ENCODE data around the gene HSPA1A. TPM values are rescaled to one million over a fixed set of nuclear protein-coding genes. Genes with fewer than 3 reads are reported as not detected.

The HSPA1A gene
- total RNA-seq, 1 experiment from 2014 or later, result 57.2 TPM

DNA sequence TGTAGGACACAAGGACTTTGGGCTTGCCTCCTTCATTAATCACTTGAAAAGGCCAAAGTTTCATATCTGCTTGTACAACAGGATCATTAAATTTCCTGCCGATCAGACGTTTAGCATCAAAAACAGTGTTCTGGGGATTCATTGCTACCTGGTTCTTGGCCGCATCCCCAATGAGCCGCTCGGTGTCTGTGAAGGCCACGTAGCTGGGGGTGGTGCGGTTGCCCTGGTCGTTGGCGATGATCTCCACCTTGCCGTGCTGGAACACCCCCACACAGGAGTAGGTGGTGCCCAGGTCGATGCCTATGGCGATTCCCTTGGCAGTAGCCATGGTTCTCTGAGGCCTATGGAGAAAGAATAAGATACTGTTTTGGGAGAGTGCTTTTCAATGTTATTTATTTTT lies 3.7 kb upstream of the HSPA1A start (continued):
- TF ChIP-seq, protein P1, sequence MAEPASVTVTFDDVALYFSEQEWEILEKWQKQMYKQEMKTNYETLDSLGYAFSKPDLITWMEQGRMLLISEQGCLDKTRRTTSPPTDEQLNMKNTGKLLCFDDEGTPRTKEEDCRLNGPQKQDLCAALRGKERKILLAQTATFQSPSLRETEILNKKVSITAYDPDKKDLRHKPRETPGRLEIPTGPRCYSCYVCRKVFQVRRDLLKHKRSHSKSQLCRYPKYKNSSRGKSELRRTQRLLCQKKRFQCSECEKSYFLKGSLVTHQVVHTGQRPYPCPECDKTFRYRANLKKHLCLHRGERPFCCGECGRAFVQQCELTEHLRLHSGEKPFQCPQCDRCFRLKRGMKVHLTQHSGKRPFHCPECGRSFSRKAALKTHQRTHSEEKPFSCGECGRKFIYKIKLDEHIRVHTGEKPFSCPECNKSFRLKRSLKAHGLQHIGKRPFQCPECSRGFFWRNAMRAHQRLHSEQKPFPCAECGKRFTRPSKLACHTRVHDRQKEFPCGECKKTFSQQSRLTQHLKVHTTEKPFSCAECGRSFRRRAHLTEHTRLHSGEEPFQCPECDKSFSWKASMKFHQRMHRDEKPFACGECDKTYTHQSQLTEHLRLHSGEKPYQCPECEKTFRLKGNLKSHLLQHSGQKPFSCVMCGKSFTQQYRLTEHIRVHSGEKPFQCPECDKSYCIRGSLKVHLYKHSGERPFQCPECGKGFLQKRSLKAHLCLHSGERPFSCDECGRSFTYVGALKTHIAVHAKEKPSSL (CRISPR knock-in tag; conservative IDR thresholded peaks at IDR 0.05), result no peak
- no peak for TF ChIP-seq ATF2 (CRISPR knock-in tag; IDR thresholded peaks at IDR 0.05; ENCODE audit: borderline replicate concordance, low read depth)
- TF ChIP-seq AFF4 (CRISPR knock-in tag; IDR thresholded peaks at IDR 0.05; ENCODE audit: borderline replicate concordance), result no peak
- TF ChIP-seq, protein P2, sequence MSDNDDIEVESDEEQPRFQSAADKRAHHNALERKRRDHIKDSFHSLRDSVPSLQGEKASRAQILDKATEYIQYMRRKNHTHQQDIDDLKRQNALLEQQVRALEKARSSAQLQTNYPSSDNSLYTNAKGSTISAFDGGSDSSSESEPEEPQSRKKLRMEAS (CRISPR knock-in tag; IDR thresholded peaks at IDR 0.05), result no peak
- TF ChIP-seq, protein P3, sequence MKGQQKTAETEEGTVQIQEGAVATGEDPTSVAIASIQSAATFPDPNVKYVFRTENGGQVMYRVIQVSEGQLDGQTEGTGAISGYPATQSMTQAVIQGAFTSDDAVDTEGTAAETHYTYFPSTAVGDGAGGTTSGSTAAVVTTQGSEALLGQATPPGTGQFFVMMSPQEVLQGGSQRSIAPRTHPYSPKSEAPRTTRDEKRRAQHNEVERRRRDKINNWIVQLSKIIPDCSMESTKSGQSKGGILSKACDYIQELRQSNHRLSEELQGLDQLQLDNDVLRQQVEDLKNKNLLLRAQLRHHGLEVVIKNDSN (CRISPR knock-in tag; IDR thresholded peaks at IDR 0.05), result no peak

DNA sequence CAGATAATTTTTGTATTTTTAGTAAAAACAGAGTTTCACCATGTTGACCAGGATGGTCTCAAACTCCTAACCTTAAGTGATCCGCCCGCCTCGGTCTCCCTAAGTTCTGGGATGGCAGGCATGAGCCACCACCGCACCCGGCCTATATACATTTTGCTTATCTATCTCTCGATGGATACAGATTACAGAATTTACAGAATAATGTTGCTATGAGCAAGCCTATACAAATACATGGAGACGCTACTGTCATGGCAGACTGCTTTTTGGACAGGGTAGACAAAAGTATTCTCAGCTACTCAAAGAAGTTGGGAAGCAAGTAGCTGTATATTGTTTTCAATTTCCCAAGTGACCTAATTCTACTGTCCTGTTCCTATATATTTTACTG lies 1.9 kb upstream of the HSPA1A start:
- peak overlapping the region; percentile 85 for H3K4me3 Mint-ChIP-seq
- DNase-seq (ENCODE audit: low spot score), result no peak
- no peak for ATAC-seq
- H3K9me3 Mint-ChIP-seq, result no peaks in the 10 kb centered on the region; the same call in 1 of the 2 replicates
- no peak overlapping the region for H3K27ac Mint-ChIP-seq
- peaks cover 4% of the 10 kb centered on the region; the same call in 1 of the 2 replicates for H3K36me3 Mint-ChIP-seq
- TF ChIP-seq KAT7 (CRISPR knock-in tag; IDR thresholded peaks at IDR 0.05; ENCODE audit: borderline replicate concordance) (no peak), ZNF671 (CRISPR knock-in tag; IDR thresholded peaks at IDR 0.05) (no peak), RORB (CRISPR knock-in tag; IDR thresholded peaks at IDR 0.05) (no peak), STAT6 (CRISPR knock-in tag; conservative IDR thresholded peaks at IDR 0.05; ENCODE audit: low read depth) (no peak), ATF2 (CRISPR knock-in tag; IDR thresholded peaks at IDR 0.05; ENCODE audit: borderline replicate concordance, low read depth) (no peak), ERG (CRISPR knock-in tag; IDR thresholded peaks at IDR 0.05) (no peak), ZNF219 (CRISPR knock-in tag; IDR thresholded peaks at IDR 0.05; ENCODE audit: borderline replicate concordance) (no peak)
- TF ChIP-seq, protein P3 (CRISPR knock-in tag; IDR thresholded peaks at IDR 0.05), result no peak
- POLR2A ChIA-PET, result interaction anchor here (0.6 to 2.3 kb wide), 7 partner anchors 7 to 540 kb away, joined by 3 to 18 read pairs (median 6); partner anchors contain the start of genes HSPA1B, VARS1 and VWA7
- H3K27me3 Mint-ChIP-seq (ENCODE audit: low read depth), result no peaks in the 10 kb centered on the region; the same call in none of the 2 replicates
- CTCF ChIA-PET, result interaction anchor here (0.6 to 2.4 kb wide), 8 partner anchors 17 to 145 kb away, joined by 3 to 19 read pairs (median 4); partner anchors contain the start of genes LY6G5C, NELFE, SKIC2 and VARS1
- peaks cover 18% of the 10 kb centered on the region for H3K4me1 Mint-ChIP-seq

Measured in WTC11 (cell line).